Prostate gland (tissue), 2 donors: Measurements from ENCODE around the gene OR52D1. TPM values are rescaled to one million over a fixed set of nuclear protein-coding genes. Genes with fewer than 3 reads are reported as not detected.

ENCODE experiments used
- DNase-seq: peaks from one replicate; pipeline ENCODE4 v3.0.0-alpha.2; 2019; ENCODE audit warnings: low spot score
- H3K27ac ChIP-seq, 2 donors: fragments of 200-600 bp; sonication (generic); 2 replicates each; pipeline ENCODE4 v1.5.1; 2017 to 2019
- H3K27me3 ChIP-seq: fragments of 200-600 bp; sonication (generic); replicated peaks from 2 replicates; pipeline ENCODE4 v1.5.1; 2019; ENCODE audit not compliant: insufficient read depth
- H3K36me3 ChIP-seq, 2 donors: fragments of 200-600 bp; sonication (generic); 1 replicate in 1 of 2; 2 replicates in 1 of 2; pipeline versions ENCODE4 v1.5.1 to v1.8.1; 2017 to 2019
- H3K4me1 ChIP-seq: fragments of 200-600 bp; sonication (generic); replicated peaks from 2 replicates; pipeline ENCODE4 v1.5.1; 2019
- H3K4me3 ChIP-seq, 2 donors: fragments of 200-600 bp; sonication (generic); 2 replicates each; pipeline ENCODE4 v1.5.1; 2017 to 2019
- H3K9me3 ChIP-seq: fragments of 200-600 bp; sonication (generic); 2 replicates; pipeline ENCODE4 v1.5.1; 2017
- CTCF ChIP-seq, 4 experiments: fragments of 200-600 bp in 2 of 4; fragments of 450-650 bp in 2 of 4; sonication (generic) in 2 of 4; IDR thresholded peaks; 1 replicate in 3 of 4; 2 replicates in 1 of 4; pipeline ENCODE4 v1.5.1; 2016 to 2019; ENCODE audit warnings: antibody characterized with exemption in 4 of 4, mild to moderate bottlenecking in 2 of 4, moderate library complexity in 2 of 4
- POLR2A ChIP-seq: fragments of 450-650 bp; IDR thresholded peaks from one replicate; pipeline ENCODE4 v1.6.1; 2016; ENCODE audit warnings: antibody characterized with exemption, mild to moderate bottlenecking
- POLR2AphosphoS5 ChIP-seq: sonication (generic); formaldehyde crosslinking; IDR thresholded peaks from one replicate; pipeline ENCODE4 v1.6.1; 2017; ENCODE audit warnings: antibody characterized with exemption
- WGBS: methylation state at CpG from one replicate; pipeline ENCODE4 v1.1.5; 2018; 5-methylcytosine and 5-hydroxymethylcytosine counted together
- intact Hi-C: fragments of 100-400 bp; cut with DNase I; formaldehyde crosslinking; loops from one replicate; pipeline ENCODE4 v1.14.2; 2022
- total RNA-seq, 2 donors: library from RNA; depleted of rRNA; stranded (reverse); fragments of >200 nt; gene quantifications; one replicate each; pipeline ENCODE4 v1.1.0, GENCODE V29; 2016

Gene OR52D1
- total RNA-seq, 2 donors from 2014 or later: not detected

- Histone ChIP-seq H3K36me3 (no peaks in the 10 kb centered on the region), H3K27ac (no peak overlapping the region), H3K9me3 (no peaks in the 10 kb centered on the region), H3K4me3 (no peak overlapping the region), H3K27me3 (no peaks in the 10 kb centered on the region), H3K4me1 (no peaks in the 10 kb centered on the region)
- intact Hi-C loops: no loop called here
- DNase-seq: no peak
- 71% methylated on average over 6 of the region's 6 CpGs for WGBS
- no peak for TF ChIP-seq POLR2AphosphoS5
- TF ChIP-seq CTCF (IDR thresholded peaks at IDR 0.05): no peak
- no peak for TF ChIP-seq POLR2A
Measured at GRCh38 chr11:5500393-5500801, 11.9 kb downstream of the OR52D1 start.

DNA sequence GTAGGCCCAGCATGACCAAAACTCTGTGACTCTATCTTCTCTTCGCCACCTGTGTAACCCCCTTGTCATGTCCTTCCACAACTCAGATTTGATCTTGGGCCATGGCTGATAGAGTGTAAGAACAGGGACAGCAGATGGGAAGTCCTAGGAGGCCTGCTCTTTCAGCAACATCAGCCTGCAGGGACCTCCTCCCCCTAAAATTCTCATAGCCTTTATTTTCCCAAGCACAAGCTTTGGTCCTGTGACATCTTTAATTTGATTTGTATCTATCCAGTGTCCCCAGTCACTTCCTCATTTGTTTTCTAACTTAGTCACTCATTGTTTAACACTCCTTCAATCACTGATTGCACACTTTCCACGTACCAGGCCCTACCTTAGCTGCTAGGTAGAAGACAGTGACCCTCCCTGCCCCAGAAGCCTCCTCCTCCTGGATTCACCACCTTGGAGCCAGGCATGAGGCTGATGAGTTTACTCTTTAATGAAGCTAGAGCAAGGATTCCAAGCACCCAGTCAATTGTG lies 16.0 kb downstream of the OR52D1 start:
- Histone ChIP-seq H3K27me3 (no peaks in the 10 kb centered on the region), H3K4me3 (no peak overlapping the region), H3K4me1 (no peaks in the 10 kb centered on the region), H3K27ac (no peak overlapping the region), H3K9me3 (no peaks in the 10 kb centered on the region), H3K36me3 (no peaks in the 10 kb centered on the region)
- intact Hi-C loops: no loop called here
- no peak for TF ChIP-seq POLR2A
- TF ChIP-seq POLR2AphosphoS5: no peak
- TF ChIP-seq CTCF (IDR thresholded peaks at IDR 0.05): no peak
- DNase-seq: no peak
- WGBS: 59% methylated on average over 2 of the region's 2 CpGs

DNA sequence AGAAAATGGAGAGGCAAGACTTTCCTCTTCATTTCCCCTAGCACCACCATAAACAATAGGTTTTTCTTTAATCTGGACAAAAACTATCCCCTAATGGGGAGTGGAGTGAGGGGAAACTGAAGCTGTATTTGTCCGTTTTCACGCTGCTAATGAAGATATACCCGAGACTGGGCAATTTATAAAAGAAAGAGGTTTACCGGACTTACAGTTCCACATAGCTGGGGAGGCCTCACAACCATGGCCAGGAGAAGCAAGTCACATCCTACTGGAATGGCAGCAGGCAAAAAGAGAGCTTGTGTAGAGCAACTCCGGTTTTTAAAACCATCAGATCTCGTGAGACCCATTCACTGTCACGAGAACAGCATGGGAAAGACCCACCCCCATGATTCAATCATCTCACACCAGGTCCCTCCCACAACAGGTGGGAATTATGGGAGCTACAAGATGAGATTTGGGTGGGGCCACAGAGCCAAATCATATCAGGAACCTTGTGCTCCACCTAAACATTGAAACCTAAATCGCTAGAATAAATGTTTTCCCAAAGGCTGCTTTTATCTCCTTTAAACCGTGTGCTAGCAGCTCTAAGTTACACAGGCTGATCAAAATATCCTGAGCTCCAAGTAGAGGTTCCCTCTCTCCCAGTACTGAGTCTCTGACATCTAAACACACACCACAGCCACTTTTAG lies 17.0 kb downstream of the OR52D1 start:
- Histone ChIP-seq H3K9me3 (no peaks in the 10 kb centered on the region), H3K36me3 (no peaks in the 10 kb centered on the region), H3K4me3 (no peak overlapping the region), H3K27me3 (no peaks in the 10 kb centered on the region), H3K27ac (no peak overlapping the region), H3K4me1 (no peaks in the 10 kb centered on the region)
- no peak for TF ChIP-seq CTCF (IDR thresholded peaks at IDR 0.05)
- no peak for TF ChIP-seq POLR2AphosphoS5
- TF ChIP-seq POLR2A: no peak
- DNase-seq: no peak
- intact Hi-C loops: no loop called here
- 91% methylated on average over 9 of the region's 9 CpGs for WGBS

DNA sequence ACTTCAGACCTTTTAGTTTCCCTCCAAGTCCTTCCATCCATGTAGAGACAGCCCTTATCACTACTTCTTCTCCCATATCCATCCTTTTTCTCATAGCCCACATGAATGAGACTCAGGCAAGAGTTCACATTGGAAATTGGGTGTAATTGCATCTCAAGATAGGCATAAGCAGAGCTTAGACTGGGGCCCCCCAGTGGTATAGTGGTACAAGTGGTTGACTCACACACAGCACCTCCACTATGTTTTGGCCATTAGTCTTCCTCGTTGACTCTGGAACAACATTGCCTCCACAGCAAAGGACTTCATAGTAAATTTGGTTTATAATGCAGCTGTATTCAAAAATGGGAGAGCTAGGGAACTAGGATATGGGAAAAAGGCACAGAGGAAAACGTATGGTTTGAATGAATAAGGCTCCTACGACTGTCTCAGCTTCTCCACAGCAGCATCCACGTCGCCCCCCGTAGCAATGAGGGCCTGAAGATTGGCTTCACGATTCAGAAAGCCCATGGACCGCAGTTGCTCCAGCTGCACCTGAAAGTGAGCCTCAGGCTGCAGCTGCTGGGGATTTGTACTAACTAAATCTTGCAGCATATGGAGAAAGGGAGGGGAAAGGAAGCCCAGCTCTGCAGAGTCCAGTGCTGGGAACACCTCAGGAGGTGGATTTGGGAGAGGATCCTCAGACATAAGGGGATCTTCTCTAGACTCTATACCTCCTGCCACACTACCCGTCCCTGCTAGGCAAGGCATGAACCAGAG lies 18.9 kb downstream of the OR52D1 start:
- DNase-seq: no peak
- WGBS: 87% methylated on average over 9 of the region's 9 CpGs

More for the DNA sequence above, 18.9 kb downstream of the OR52D1 start:
- Histone ChIP-seq H3K9me3 (no peaks in the 10 kb centered on the region), H3K27ac (no peak overlapping the region), H3K4me1 (no peaks in the 10 kb centered on the region), H3K27me3 (no peaks in the 10 kb centered on the region), H3K36me3 (no peaks in the 10 kb centered on the region), H3K4me3 (no peak overlapping the region)
- no peak for TF ChIP-seq POLR2A
- TF ChIP-seq POLR2AphosphoS5: no peak
- TF ChIP-seq CTCF (IDR thresholded peaks at IDR 0.05): no peak
- intact Hi-C loops: no loop called here
